HL-60/S4 treated with phorbol 12-myristate 13-acetate at 8.2 ng/mL for 4 days and 3 days (cell line): Measurements from ENCODE around the gene HTRA3.

ENCODE experiments used
- in situ Hi-C: fragments of 300-500 bp; cut with MboI; formaldehyde crosslinking; loops from 2 replicates; pipeline ENCODE4 v1.15.0; 2022; ENCODE audit warnings: low sequenced_read_pairs

Gene HTRA3

DNA sequence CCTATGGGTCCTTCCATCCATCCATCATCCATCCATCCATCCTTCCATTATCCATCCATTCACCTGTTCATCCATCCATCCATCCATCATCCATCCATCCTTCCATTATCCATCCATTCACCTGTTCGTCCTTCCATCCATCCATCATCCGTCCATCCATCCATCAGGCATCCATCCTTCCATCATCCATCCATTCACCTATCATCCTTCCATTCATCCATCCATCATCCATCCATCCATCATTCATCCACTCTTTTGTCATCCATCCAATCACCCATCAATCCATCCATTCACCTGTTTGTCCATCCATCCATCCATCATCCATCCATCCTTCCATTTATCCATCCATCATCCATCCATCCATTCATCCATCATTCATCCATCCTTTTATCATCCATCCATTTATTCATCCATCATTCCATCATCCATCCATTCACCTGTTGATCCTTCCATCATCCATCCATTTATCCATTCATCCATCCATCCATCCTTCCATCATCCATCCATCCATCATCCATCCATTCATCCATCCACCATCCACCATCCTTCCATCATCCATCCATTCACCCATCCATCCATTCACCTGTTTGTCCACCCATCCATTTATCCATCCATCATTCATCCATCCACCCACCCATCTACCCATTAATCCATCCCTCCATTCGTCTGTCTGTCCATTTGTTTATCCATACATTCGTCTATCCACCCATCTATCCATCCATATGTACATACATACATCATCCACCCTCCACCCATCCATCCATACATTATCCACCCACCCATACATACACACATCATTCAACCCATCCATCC, 35.7 kb upstream of the HTRA3 start:
- in situ Hi-C loops, result no loop called here

DNA sequence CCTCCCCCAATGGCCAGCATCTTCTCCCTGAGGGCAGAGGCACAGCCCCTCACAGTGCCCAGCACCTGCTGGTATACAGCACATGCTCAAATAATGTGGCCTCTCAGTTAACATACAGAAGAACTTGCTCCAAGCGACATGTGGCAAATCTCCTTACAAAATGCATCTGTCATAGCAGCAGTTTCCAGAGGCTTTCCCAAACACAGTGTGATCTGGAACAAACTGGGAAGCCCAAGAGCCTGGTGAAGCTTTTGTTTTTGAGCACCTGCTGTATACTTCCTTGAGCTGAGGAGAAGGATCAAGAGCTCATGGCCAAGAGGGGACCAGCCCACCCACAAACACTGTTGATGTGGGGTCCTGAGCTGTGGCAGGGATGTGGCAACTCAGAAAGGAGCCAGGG, 34.8 kb upstream of the HTRA3 start:
- in situ Hi-C loops, result no loop called here

GRCh38 chr4:8235224-8235623, 34.3 kb upstream of the HTRA3 start:
- in situ Hi-C loops, result no loop called here

DNA sequence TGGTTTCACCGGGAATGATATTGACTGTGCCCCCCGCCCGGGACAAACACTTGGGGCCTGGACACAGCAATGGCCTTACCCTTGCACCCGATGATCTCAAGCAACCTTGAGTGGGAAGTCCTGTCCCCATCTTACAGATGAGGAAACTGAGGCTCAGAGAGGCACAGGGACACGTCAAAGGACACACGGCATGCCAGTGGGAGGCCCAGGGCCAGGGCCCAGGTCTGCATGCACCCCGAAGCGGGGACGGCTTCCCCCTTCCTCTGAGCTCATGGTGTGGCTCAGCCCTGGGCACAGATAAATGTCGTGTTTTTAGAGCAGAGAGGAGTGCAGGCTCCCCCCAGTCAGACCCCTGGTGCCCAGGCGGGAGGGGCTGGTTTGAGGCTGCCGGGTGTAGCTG, 33.9 kb upstream of the HTRA3 start:
- in situ Hi-C loops, result no loop called here

- in situ Hi-C loops, result no loop called here
Observed at GRCh38 chr4:8236106-8236919, 33.2 kb upstream of the HTRA3 start.

DNA sequence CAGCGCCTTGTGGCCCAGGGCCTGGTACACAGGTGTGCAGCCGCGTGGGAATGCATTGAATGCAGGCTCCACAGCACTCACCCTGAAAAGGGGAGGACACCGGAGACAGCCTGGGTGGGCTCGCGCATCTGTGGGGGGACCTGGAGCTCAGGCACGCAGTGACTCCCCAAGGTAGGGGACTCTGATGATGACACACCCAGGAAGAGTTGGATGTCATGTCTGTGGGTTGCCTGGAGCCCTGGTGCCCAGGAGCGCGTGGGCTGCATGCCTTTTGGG, 32.7 kb upstream of the HTRA3 start:
- in situ Hi-C loops, result no loop called here

DNA sequence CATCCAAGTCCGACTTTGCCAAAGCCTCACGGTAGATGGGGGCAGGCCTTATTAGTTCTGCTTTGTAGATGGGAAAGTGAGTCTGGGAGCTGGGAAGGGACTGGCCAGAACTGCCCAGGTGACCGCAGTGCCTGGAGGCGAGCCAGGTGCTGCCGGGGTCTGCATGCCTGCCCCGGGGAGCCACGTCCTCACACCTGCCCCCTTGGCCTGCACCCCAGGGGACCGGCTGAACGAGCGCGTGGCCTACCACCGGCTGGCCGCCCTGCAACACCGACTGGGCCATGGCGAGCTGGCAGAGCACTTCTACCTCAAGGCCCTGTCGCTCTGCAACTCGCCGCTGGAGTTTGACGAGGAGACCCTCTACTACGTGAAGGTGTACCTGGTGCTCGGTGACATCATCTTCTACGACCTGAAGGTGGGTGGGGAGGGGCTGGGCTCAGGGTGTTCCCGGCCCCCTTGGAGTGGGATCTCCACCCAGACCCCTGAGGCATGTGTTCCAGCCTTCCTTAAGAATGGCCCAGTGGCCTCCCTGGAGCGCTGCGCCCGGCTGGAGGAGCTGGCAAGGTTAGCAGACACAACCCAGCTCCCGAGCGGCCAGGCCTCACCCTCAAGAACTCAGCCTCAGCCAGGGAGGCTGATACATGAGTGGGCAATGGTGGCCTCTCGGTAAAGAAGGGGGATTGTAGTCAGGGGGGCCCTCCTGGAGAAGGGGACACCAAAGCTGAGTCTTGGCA, 32.1 kb upstream of the HTRA3 start:
- in situ Hi-C loops, result no loop called here

DNA sequence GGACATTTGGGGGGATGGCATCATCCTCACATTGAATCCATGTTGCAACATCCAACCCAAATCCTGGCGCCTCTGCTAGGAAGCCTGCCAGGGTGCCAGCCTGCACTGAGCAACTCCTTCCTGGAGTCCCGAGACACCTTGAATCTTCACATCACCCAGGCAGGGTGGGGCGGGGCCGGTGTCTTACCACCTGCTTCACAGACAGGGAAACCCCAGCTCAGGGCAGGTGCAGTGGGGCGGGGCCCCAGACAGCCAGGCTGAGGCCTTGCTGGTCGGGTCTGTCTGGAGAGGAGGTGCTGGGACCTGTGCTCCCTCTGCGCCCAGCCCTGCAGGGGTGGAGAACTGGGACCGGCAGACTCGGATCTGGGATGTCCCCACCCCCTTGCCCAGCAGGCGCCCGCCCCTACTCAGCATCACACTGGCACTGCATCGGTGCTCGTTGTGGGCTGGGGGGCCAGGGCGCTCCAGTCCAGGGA, 31.5 kb upstream of the HTRA3 start:
- in situ Hi-C loops, result no loop called here

- in situ Hi-C loops, result no loop called here
Observed at GRCh38 chr4:8238515-8239053, 31.0 kb upstream of the HTRA3 start.

DNA sequence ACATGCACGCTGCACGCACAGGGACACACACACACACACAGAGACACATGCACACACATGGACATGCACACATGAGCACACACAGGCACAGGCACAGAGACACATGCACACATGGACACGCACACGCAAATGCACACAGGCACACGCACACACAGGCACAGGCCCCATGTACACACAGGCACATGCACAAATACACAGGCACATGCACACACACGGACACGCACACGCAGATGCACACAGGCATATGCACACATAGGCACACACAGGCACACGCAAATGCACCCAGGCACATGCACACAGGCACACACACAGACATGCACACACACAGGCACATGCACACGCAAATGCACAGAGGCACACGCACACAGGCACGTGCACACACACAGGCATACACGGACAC, 30.3 kb upstream of the HTRA3 start:
- in situ Hi-C loops, result no loop called here

DNA sequence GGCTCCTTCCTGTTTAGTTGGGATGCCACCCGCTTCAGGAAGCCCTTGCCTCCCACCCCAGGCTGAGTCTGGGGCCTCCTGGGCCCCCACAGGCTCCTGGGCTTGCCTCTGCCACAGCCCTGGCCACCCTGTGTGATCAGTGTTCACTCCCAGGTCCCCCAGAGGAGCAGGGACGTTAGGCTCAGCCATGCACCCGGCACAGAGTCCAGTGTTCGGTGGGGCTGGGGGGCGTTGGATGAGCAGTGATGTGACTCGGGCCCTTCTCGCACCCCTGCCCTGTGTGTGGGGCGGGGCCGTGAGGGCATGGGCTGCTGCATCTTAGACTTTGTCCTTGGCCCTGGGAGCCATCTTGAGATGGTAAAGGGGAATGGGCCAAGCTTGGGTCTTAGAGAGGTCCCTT, 29.9 kb upstream of the HTRA3 start:
- in situ Hi-C loops, result loop anchor here (10.0 kb wide), 1 partner anchor 165 kb away; no protein-coding TSS in a partner anchor

- in situ Hi-C loops, result loop anchor here (10.0 kb wide), 1 partner anchor 164 kb away; no protein-coding TSS in a partner anchor
Observed at GRCh38 chr4:8240211-8241041, 29.1 kb upstream of the HTRA3 start.

GRCh38 chr4:8241211-8241779, 28.3 kb upstream of the HTRA3 start:
- in situ Hi-C loops, result loop anchor here (10.0 kb wide), 1 partner anchor 164 kb away; no protein-coding TSS in a partner anchor

GRCh38 chr4:8241895-8242696, 27.5 kb upstream of the HTRA3 start:
- in situ Hi-C loops, result loop anchor here (10.0 kb wide), 1 partner anchor 163 kb away; no protein-coding TSS in a partner anchor

GRCh38 chr4:8242782-8243560, 26.6 kb upstream of the HTRA3 start:
- in situ Hi-C loops, result loop anchor here (10.0 kb wide), 1 partner anchor 162 kb away; no protein-coding TSS in a partner anchor

- in situ Hi-C loops, result loop anchor here (10.0 kb wide), 1 partner anchor 161 kb away; no protein-coding TSS in a partner anchor
Observed at GRCh38 chr4:8244001-8244757, 25.4 kb upstream of the HTRA3 start.

DNA sequence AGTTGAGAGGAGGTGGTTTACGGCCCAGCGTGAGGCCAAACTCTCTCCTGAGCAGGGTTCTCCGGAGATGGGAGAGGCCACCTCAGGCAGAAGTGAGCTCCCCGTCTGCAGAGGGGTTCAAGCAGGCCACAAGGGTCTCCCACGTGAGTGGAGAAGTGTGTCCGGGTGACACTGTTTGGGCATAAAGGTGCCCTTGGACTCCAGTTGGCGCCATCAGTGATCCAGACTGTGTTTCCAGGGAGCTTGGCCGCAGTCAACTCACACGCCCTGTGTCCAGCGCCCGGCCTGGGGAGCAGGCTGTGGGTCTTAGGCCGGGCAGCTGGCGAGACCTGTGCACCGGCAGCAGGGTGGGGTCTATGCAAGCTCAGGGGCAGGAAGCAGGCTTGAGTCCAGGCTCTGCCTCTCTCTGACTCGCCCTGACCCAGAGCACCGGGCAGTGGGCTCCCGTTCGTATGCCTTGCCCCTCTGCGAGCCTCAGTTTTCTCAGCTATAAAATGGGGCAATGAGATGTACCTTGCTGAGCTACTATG, 24.6 kb upstream of the HTRA3 start:
- in situ Hi-C loops, result loop anchor here (10.0 kb wide), 1 partner anchor 160 kb away; no protein-coding TSS in a partner anchor
